ENCODE data around the gene IL26. TPM values are rescaled to one million over a fixed set of nuclear protein-coding genes. Genes with fewer than 3 reads are reported as not detected.

The IL26 gene
- total and polyA plus RNA-seq, 2 of the 4 experiments (the other 2 are of a cell fraction): not detected

DNA sequence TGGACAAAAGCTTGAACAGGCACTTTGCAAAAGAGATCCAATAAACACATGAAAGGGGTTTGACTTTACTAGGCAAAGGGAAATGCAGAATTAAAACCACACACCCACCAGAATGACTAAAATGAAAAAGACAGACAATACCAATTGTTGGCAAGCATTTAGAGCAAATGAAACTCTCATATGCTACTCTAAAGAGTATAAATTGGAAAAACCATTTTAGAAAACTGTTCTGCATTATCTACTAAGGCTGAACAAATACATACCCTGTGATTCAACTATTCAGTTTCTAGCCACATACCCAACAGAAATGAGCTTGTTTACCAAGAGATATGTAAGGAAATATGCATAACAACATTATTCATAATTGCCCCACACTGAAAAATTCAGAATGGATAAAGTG, 36.3 kb upstream of the IL26 start:
- no peak overlapping the region for H3K14ac ChIP-seq (replicated peaks; ENCODE audit: low read depth, low read length)
- no peak overlapping the region for H2BK5ac ChIP-seq (ENCODE audit: low read depth, low read length, poor library complexity, severe bottlenecking)
- no peak overlapping the region for H2BK20ac ChIP-seq (ENCODE audit: low read depth, low read length)
- no peak overlapping the region for H2AFZ ChIP-seq (replicated peaks; ENCODE audit: low read length, poor library complexity)
- H3K9me1 ChIP-seq (ENCODE audit: insufficient read depth, low read length): no peaks in the 10 kb centered on the region
- peaks cover 8% of the 10 kb centered on the region for H3K4me1 ChIP-seq (ENCODE audit: control insufficient read depth, insufficient read depth, low read length)
- no peak overlapping the region for H2AK5ac ChIP-seq (ENCODE audit: low read depth, low read length)
- H4K5ac ChIP-seq (ENCODE audit: low read depth, low read length): no peak overlapping the region
- H4K20me1 ChIP-seq (ENCODE audit: insufficient read depth, low read length): no peaks in the 10 kb centered on the region
- TF ChIP-seq, protein P1, sequence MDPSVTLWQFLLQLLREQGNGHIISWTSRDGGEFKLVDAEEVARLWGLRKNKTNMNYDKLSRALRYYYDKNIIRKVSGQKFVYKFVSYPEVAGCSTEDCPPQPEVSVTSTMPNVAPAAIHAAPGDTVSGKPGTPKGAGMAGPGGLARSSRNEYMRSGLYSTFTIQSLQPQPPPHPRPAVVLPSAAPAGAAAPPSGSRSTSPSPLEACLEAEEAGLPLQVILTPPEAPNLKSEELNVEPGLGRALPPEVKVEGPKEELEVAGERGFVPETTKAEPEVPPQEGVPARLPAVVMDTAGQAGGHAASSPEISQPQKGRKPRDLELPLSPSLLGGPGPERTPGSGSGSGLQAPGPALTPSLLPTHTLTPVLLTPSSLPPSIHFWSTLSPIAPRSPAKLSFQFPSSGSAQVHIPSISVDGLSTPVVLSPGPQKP (IDR thresholded peaks at IDR 0.05; ENCODE audit: borderline replicate concordance, low read depth, low read length): no peak
- TF ChIP-seq RCOR1 (IDR thresholded peaks at IDR 0.05; ENCODE audit: insufficient replicate concordance, low read length) (no peak), MAFK (IDR thresholded peaks at IDR 0.05; ENCODE audit: low read depth, low read length) (no peak), BHLHE40 (IDR thresholded peaks at IDR 0.05; ENCODE audit: low read depth, low read length) (no peak), CHD1 (IDR thresholded peaks at IDR 0.05; ENCODE audit: low read depth, low read length) (no peak), RFX5 (IDR thresholded peaks at IDR 0.05; ENCODE audit: low read depth, low read length) (no peak), USF2 (IDR thresholded peaks at IDR 0.05; ENCODE audit: low read depth, low read length) (no peak), SMC3 (IDR thresholded peaks at IDR 0.05; ENCODE audit: low read depth, low read length) (no peak), CEBPB (IDR thresholded peaks at IDR 0.05; ENCODE audit: low read depth, low read length) (no peak)
- no peaks in the 10 kb centered on the region for H3K27me3 ChIP-seq (ENCODE audit: control insufficient read depth, insufficient read depth, low read length)
- no peak for DNase-seq
- no peaks in the 10 kb centered on the region for H3K36me3 ChIP-seq (ENCODE audit: control insufficient read depth, insufficient read depth, low read length)
- H3K79me1 ChIP-seq (ENCODE audit: low read depth in 1 of 2, low read length in 2 of 2): no peaks in the 10 kb centered on the region
- no peak overlapping the region for H3K23ac ChIP-seq (ENCODE audit: low read depth, low read length)
- in situ Hi-C loops (cut with MboI; ENCODE audit: low sequenced_read_pairs) (no loop called here), dilution Hi-C loops (cut with HindIII; ENCODE audit: low sequenced_read_pairs, unreplicated experiment) (no loop called here), intact Hi-C loops (cut with micrococcal nuclease) (no loop called here)
- no peak overlapping the region for H3K4me3 ChIP-seq (ENCODE audit: insufficient read depth, low read depth, low read length)
- H4K91ac ChIP-seq (ENCODE audit: insufficient read depth, low read depth, low read length): no peak overlapping the region
- ATAC-seq (ENCODE audit: low read depth): no peak
- no peak overlapping the region for H2BK15ac ChIP-seq (ENCODE audit: low read depth, low read length)
- no peak overlapping the region for H3K4me2 ChIP-seq (ENCODE audit: low read depth, low read length)
- CTCF ChIA-PET: no interaction called here
- H2AK9ac ChIP-seq (replicated peaks; ENCODE audit: low read depth, low read length, poor library complexity): no peak overlapping the region
- no peak overlapping the region for H3K4ac ChIP-seq (ENCODE audit: low read depth, low read length)
- H4K8ac ChIP-seq (ENCODE audit: low read depth in 2 of 2, low read length in 2 of 2): no peak overlapping the region
- H3K9me3 ChIP-seq (ENCODE audit: control insufficient read depth, insufficient read depth, low read length): no peaks in the 10 kb centered on the region
- no peak overlapping the region for H2BK120ac ChIP-seq (ENCODE audit: low read depth, low read length)
- H3K18ac ChIP-seq (ENCODE audit: low read depth, low read length): no peak overlapping the region
- no TSS peak for BruUV-seq (replicated peaks)
- POLR2A ChIA-PET (ENCODE audit: unreplicated experiment): no interaction called here
- no peak overlapping the region for H3K27ac ChIP-seq (ENCODE audit: insufficient read depth, low read length)
- no peak overlapping the region for H3K56ac ChIP-seq (ENCODE audit: extremely low read depth, insufficient read depth, low read length)
- H3K9ac ChIP-seq (ENCODE audit: low read depth, low read length): no peak overlapping the region
